ENCODE data around the gene PAN3.
"Not testable (repeated sequence)": the region's sequence is repeated elsewhere in the genome, so short reads cannot be mapped to it uniquely, and the experiment has no call there.

PAN3 gene

GRCh38 chr13:28137596-28137995 lies 749 bp upstream of the PAN3 start:
- DNase-seq, result no peak

- DNase-seq, result peak; percentile 91
Measured at GRCh38 chr13:28138756-28139470, 568 bp downstream of the PAN3 start.

GRCh38 chr13:28140433-28141125 lies 2.2 kb downstream of the PAN3 start:
- no peak for DNase-seq

- not testable (repeated sequence) for DNase-seq
Measured at GRCh38 chr13:28141542-28141941, 3.2 kb downstream of the PAN3 start.

- no peak for DNase-seq
Measured at GRCh38 chr13:28145049-28145448, 6.7 kb downstream of the PAN3 start.

- DNase-seq, result no peak
Measured at GRCh38 chr13:28147495-28147894, 9.2 kb downstream of the PAN3 start.

- no peak for DNase-seq
Measured at GRCh38 chr13:28159057-28159456, 20.7 kb downstream of the PAN3 start.

- DNase-seq, result no peak
Measured at GRCh38 chr13:28161370-28161769, 23.0 kb downstream of the PAN3 start.

- DNase-seq, result no peak
Measured at GRCh38 chr13:28163587-28163986, 25.2 kb downstream of the PAN3 start.

GRCh38 chr13:28166257-28166656 lies 27.9 kb downstream of the PAN3 start:
- no peak for DNase-seq

- DNase-seq, result no peak
Measured at GRCh38 chr13:28171266-28171665, 32.9 kb downstream of the PAN3 start.

- no peak for DNase-seq
Measured at GRCh38 chr13:28172947-28173346, 34.6 kb downstream of the PAN3 start.

- no peak for DNase-seq
Measured at GRCh38 chr13:28173793-28174192, 35.4 kb downstream of the PAN3 start.

- no peak for DNase-seq
Measured at GRCh38 chr13:28177327-28177726, 39.0 kb downstream of the PAN3 start.

- no peak for DNase-seq
Measured at GRCh38 chr13:28177877-28178276, 39.5 kb downstream of the PAN3 start.

- no peak for DNase-seq
Measured at GRCh38 chr13:28179974-28180373, 41.6 kb downstream of the PAN3 start.

- DNase-seq, result no peak
Measured at GRCh38 chr13:28181413-28181812, 43.1 kb downstream of the PAN3 start.

- no peak for DNase-seq
Measured at GRCh38 chr13:28185256-28185655, 46.9 kb downstream of the PAN3 start.

GRCh38 chr13:28199089-28199488 lies 60.7 kb downstream of the PAN3 start:
- no peak for DNase-seq

GRCh38 chr13:28204043-28204442 lies 65.7 kb downstream of the PAN3 start:
- no peak for DNase-seq

- DNase-seq, result no peak
Measured at GRCh38 chr13:28204690-28205443, 66.5 kb downstream of the PAN3 start.

GRCh38 chr13:28218679-28219078 lies 80.3 kb downstream of the PAN3 start:
- no peak for DNase-seq

- no peak for DNase-seq
Measured at GRCh38 chr13:28219408-28220099, 81.2 kb downstream of the PAN3 start.
